GM21619 (cell line): Measurements from ENCODE around the gene LURAP1L.

Experiments used
- ATAC-seq: cut with Tn5 transposase; IDR thresholded peaks from one replicate; pipeline ENCODE4 v1.9.1; 2021; ENCODE audit not compliant: unreplicated experiment

LURAP1L gene

GRCh38 chr9:12812710-12813109, 37.9 kb downstream of the LURAP1L start:
- no peak for ATAC-seq

GRCh38 chr9:12813533-12813932, 38.7 kb downstream of the LURAP1L start:
- ATAC-seq = no peak

- ATAC-seq = no peak
These were observed 39.4 kb downstream of the LURAP1L start for GRCh38 chr9:12813960-12814876.

DNA sequence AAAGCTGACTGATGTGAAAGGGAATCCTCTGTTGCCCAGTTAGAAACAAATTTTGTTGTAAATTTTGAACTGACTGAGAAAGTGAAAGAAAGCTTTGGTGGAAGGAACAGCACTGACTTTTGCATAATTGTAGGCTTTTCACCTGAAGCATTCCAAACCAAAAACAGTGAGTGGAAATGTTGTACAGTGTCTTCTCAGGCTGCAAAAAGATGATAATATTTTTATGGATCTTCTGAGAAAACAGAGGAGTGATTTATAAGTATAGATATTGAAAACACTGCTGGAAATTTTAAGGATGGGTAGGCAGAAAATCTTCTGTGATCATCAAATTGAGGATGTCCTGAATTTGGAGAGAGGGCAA, 40.0 kb downstream of the LURAP1L start:
- no peak for ATAC-seq

GRCh38 chr9:12815888-12816287, 41.1 kb downstream of the LURAP1L start:
- no peak for ATAC-seq

DNA sequence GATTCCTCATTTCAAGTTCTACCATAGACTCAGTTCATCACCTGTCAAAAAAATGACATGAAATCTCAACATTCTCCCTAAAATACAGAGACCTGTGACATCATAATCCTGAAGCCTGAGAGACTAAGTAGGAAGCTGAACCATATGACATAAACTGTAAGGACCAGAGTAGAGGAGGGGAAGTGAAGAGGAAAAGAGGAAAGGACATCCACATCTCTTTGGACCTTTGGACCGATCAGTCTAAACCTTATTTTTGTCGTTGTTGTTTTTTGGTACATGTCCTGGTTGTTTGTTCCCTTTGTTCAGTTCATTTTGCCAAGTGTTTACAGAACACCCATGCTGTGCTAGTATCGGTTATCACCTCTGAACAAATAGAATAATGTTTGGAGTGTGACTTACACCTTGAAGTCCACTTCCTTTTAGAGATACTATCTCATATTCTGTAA, 41.9 kb downstream of the LURAP1L start:
- no peak for ATAC-seq

- ATAC-seq = no peak
These were observed 42.9 kb downstream of the LURAP1L start for GRCh38 chr9:12817702-12818101.

GRCh38 chr9:12818431-12819000, 43.7 kb downstream of the LURAP1L start:
- no peak for ATAC-seq

DNA sequence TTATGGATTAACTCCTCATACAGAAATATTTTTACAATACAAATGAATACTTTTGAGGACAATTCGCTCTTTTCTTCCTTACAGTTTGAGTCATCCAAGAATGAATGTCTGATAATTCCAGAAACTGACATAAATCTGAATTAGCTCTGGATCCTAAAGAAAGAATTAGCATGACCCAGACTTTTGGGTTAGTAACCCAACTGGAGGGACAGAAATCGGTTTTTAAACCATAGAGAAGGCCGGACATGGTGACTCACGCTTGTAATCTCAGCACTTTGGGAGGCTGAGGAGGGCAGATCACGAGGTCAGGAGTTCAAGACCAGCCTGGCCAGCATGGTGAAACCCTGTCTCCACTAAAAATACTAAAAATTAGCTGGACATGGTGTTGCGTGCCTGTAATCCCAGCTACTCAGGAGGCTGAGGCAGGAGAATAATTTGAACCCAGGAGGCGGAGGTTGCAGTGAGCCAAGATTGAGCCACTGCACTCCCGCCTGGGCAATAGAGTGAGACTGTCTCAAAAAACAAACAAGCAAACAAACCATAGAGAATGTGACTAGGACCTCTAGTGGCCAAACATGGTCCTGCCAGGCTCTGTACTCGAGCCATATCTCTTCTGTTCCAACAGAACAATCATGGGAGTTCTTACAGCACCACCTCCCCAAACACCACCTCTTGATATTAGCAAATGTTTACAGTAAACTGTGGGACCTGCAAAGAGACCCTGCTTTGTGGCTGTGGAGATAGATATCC, 44.8 kb downstream of the LURAP1L start:
- no peak for ATAC-seq

- ATAC-seq = no peak
These were observed 47.3 kb downstream of the LURAP1L start for GRCh38 chr9:12822111-12822510.

DNA sequence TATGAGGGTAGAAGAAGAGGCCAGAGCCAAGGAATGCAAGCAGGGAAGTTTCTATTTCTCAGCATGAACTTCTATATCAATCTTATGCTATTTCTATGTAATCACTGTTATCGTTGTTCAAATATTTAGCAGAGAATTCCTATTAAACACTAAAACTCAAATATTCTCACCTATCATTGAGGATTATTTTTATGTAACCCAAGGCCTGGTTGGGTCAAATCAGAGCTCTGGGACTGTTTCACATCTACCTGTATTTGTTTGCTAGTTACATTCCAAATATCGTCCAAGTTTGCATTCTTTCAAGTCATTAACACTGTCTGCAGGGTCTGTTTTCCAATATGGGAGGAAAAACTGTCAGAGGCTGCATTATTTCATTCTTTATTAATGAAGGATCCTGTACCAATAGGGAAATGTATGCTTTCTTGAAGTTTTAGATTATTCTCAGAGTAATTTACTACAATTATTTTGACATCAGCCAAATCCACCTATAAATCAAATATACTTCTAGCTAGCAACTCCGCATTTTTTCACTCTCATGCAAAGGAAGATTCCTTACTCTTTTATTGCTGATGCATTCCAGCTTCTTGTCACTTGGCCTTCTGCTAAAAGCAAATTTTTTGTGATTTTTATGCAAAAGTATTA, 52.2 kb downstream of the LURAP1L start:
- ATAC-seq = no peak

GRCh38 chr9:12833701-12834100, 58.9 kb downstream of the LURAP1L start:
- no peak for ATAC-seq

DNA sequence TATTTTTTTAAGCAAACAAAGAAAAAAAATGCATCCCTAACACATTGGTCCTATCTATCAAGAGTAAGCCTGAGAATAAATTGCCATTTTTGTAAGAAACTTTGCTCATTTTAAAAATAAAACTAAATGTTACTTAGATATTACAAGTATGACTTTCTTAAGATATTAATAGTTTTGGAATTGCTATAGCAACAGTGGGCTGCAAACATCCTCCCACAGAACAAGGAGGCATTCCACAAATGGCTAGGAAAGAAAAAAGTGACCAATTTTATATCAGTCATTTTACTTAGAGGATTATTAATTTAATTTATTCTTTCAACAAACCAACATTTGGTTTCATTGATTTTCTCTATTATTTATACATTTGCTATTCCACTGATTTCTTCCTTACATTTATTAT, 63.7 kb downstream of the LURAP1L start:
- ATAC-seq = no peak

DNA sequence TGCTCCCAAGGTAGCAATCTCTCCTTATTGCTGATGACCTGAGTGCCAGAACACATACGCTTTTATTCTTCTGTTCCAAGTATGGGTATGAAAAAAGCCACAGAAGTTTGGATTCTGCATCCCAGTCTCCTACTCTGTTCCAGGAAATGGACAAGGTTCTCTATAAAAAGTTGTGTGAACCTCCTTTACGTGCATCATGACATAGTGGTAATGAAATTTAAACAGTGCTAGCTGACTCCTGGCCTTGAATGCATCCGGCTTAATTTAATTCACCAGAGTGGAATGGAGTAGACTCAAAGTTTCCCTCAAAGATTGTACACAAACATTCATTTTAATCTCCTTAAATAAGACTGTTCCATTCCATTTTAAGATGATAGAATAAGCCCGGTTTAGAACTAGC, 68.9 kb downstream of the LURAP1L start:
- ATAC-seq = no peak

- ATAC-seq = no peak
These were observed 71.2 kb downstream of the LURAP1L start for GRCh38 chr9:12846035-12846434.

GRCh38 chr9:12847561-12847960, 72.7 kb downstream of the LURAP1L start:
- ATAC-seq = no peak

- ATAC-seq = no peak
These were observed 74.7 kb downstream of the LURAP1L start for GRCh38 chr9:12849486-12850003.

- ATAC-seq = no peak
These were observed 76.7 kb downstream of the LURAP1L start for GRCh38 chr9:12851341-12852090.

DNA sequence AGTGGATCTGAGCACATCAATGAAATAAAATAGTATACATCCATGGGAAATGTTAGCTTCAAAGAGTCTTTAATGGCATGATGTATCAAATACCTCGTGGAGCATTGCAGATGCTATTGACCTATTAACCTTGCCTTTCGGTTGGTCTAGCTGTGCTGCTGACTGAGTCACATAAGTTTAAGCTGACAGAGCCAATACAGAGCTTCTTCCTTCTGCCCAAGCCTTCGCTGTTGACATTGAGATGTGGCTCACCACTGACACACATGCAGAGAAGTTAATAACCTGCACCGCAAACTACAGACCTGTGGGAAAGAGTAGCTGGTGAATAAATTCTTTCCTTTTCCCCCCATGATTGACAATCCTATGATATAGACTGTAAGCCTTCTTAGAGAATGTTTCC, 78.2 kb downstream of the LURAP1L start:
- no peak for ATAC-seq

- no peak for ATAC-seq
These were observed 79.4 kb downstream of the LURAP1L start for GRCh38 chr9:12854221-12854620.
